Fibroblast of pulmonary artery (primary cell): Measurements from ENCODE around the gene CHD6.

ENCODE experiments used
- DNase-seq: peaks from one replicate; pipeline ENCODE4 v3.0.0-alpha.2; 2010; ENCODE audit warnings: low read depth
- H3K4me3 ChIP-seq: replicated peaks from 2 replicates; pipeline ENCODE4 v1.5.1; 2011; ENCODE audit warnings: low read depth, mild to moderate bottlenecking, control low read depth, low read length, moderate library complexity
- CTCF ChIP-seq: IDR thresholded peaks from 2 replicates; pipeline ENCODE4 v1.5.1; 2011; ENCODE audit warnings: mild to moderate bottlenecking, control low read depth, low read length, inconsistent platforms; ENCODE audit errors: missing control alignments

The CHD6 gene

DNA sequence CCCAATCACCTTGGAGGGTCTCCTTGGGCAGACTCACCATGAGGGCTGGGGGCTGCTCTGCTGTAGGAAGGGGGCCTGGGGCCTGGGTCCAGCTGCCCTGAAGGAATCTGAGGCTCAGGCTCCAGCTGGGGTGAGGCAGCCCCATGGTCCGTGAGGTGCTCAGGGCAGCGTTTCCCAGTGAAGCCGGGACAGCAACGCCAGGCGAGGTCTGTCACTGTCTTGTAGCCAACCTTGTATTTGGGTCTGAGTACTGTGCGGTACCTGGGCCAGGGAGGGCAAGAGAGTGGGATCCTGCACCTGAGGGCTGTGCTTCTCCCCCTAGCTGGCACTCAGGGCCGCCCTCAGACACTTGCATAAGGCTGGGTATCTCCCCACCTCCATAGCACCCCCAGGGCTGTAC lies 254.6 kb downstream of the CHD6 start:
- TF ChIP-seq CTCF = no peak
- DNase-seq = no peak
- H3K4me3 ChIP-seq = no peak overlapping the region

GRCh38 chr20:41362748-41363140 lies 255.4 kb downstream of the CHD6 start:
- no peak for DNase-seq
- TF ChIP-seq CTCF = no peak
- H3K4me3 ChIP-seq = no peak overlapping the region

GRCh38 chr20:41361757-41362747 lies 256.1 kb downstream of the CHD6 start:
- TF ChIP-seq CTCF = no peak
- DNase-seq = no peak
- H3K4me3 ChIP-seq = no peak overlapping the region

GRCh38 chr20:41360831-41361756 lies 257.1 kb downstream of the CHD6 start:
- H3K4me3 ChIP-seq = no peak overlapping the region
- no peak for DNase-seq
- no peak for TF ChIP-seq CTCF

DNA sequence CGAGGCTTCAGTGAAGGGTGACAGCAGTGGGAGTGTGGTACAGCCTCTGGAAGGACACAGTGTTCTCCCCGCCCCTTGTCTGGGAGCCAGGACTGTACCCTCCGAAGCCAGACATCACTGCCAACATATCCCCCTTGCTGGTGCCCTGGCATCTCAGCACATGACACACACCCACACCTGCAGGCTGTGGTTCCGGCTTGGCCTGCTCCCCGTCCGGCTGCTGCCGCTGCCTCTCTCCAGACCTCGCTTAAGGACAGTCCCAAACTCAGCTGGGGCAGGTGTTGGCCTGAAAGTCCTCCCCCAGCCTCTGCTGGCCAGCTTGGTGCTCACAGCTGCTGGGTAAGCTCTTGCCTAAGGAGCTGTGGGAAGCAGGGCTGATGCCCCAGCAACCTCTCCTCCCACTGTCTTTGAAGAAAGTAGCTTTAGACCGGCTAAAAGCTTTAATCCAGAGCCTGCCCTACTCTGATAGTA lies 258.6 kb downstream of the CHD6 start:
- no peak overlapping the region for H3K4me3 ChIP-seq
- no peak for DNase-seq
- TF ChIP-seq CTCF = no peak

- H3K4me3 ChIP-seq = no peak overlapping the region
- TF ChIP-seq CTCF = no peak
- DNase-seq = no peak
These were observed 259.5 kb downstream of the CHD6 start for GRCh38 chr20:41358717-41359116.
